Dermis microvascular lymphatic vessel endothelial cell (primary cell): ENCODE data around the gene NDUFB5. TPM values are rescaled to one million over a fixed set of nuclear protein-coding genes. Genes with fewer than 3 reads are reported as not detected.

Experiments
- DNase-seq, 2 donors: peaks; one replicate each; pipeline versions ENCODE4 v3.0.0 to v3.0.0-alpha.2; 2010; ENCODE audit warnings: low read depth in 2 of 2
- total RNA-seq: library from RNA; depleted of rRNA; stranded (reverse); fragments of >200 nt; gene quantifications from 2 replicates; pipeline ENCODE4 v1.2.1, GENCODE V29; 2014

Gene NDUFB5
- total RNA-seq, 1 donor from 2014 or later = 81.6 TPM

- DNase-seq = no peak
Measured at GRCh38 chr3:179676081-179676480, 71.5 kb downstream of the NDUFB5 start.

Other genes with a start within 250 kb of the NDUFB5 start
- 60.8 and 61.6 TPM in 2 replicates for gene GNB4, start 153.3 kb upstream of the NDUFB5 start, total RNA-seq
- 40.3 and 55.8 TPM in 2 replicates for gene ACTL6A, start 41.9 kb upstream of the NDUFB5 start, total RNA-seq
- 17.8 and 22.3 TPM in 2 replicates for gene MRPL47, start 156 bp upstream of the NDUFB5 start, total RNA-seq
- 18.5 and 38.1 TPM in 2 replicates for gene USP13, start 48.2 kb downstream of the NDUFB5 start, total RNA-seq